Fibroblast of mammary gland (primary cell): ENCODE measurements around the gene LRRK1.

Experiments used
- DNase-seq: peaks from one replicate; pipeline ENCODE4 v3.0.0-alpha.2; 2010; ENCODE audit warnings: low read depth
- H3K4me3 ChIP-seq: 2 replicates; pipeline ENCODE4 v1.5.1; 2011; ENCODE audit warnings: low read depth, mild to moderate bottlenecking, low read length, moderate library complexity; ENCODE audit not compliant: control insufficient read depth
- TF ChIP-seq, protein P1 (sequence below): conservative IDR thresholded peaks from 2 replicates; pipeline ENCODE4 v1.5.1; 2011; ENCODE audit warnings: low read depth, low read length, inconsistent platforms; ENCODE audit not compliant: control insufficient read depth, insufficient read depth

Gene LRRK1

GRCh38 chr15:101114166-101114565 is 195.0 kb downstream of the LRRK1 start:
- H3K4me3 ChIP-seq = no peak overlapping the region
- TF ChIP-seq, protein P1, sequence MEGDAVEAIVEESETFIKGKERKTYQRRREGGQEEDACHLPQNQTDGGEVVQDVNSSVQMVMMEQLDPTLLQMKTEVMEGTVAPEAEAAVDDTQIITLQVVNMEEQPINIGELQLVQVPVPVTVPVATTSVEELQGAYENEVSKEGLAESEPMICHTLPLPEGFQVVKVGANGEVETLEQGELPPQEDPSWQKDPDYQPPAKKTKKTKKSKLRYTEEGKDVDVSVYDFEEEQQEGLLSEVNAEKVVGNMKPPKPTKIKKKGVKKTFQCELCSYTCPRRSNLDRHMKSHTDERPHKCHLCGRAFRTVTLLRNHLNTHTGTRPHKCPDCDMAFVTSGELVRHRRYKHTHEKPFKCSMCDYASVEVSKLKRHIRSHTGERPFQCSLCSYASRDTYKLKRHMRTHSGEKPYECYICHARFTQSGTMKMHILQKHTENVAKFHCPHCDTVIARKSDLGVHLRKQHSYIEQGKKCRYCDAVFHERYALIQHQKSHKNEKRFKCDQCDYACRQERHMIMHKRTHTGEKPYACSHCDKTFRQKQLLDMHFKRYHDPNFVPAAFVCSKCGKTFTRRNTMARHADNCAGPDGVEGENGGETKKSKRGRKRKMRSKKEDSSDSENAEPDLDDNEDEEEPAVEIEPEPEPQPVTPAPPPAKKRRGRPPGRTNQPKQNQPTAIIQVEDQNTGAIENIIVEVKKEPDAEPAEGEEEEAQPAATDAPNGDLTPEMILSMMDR = no peak
- DNase-seq = no peak

DNA sequence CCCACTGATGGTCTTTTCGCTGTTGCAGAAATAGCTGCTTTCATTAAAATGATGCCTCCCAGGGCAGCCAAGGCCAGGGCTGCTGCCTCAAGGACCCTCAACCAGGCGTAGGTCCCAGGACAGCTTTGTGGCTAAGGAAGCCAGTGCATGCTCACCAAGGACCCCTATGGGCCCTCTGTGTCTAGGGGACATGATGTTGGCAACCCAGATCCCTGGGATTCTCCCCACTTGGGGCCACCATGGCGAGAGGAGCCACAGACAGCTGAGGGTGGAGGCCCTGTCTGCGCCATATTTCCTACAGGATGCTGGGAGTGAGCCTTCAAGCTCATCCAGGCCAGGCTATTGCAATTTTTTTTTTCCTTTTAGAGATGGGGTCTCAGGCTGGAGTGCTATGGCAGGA is 195.5 kb downstream of the LRRK1 start:
- TF ChIP-seq, protein P1 = no peak
- DNase-seq = no peak
- no peak overlapping the region for H3K4me3 ChIP-seq

- DNase-seq = peak; percentile 21
- TF ChIP-seq, protein P1 = no peak
Observed at GRCh38 chr15:101115393-101115785, 196.2 kb downstream of the LRRK1 start.

DNA sequence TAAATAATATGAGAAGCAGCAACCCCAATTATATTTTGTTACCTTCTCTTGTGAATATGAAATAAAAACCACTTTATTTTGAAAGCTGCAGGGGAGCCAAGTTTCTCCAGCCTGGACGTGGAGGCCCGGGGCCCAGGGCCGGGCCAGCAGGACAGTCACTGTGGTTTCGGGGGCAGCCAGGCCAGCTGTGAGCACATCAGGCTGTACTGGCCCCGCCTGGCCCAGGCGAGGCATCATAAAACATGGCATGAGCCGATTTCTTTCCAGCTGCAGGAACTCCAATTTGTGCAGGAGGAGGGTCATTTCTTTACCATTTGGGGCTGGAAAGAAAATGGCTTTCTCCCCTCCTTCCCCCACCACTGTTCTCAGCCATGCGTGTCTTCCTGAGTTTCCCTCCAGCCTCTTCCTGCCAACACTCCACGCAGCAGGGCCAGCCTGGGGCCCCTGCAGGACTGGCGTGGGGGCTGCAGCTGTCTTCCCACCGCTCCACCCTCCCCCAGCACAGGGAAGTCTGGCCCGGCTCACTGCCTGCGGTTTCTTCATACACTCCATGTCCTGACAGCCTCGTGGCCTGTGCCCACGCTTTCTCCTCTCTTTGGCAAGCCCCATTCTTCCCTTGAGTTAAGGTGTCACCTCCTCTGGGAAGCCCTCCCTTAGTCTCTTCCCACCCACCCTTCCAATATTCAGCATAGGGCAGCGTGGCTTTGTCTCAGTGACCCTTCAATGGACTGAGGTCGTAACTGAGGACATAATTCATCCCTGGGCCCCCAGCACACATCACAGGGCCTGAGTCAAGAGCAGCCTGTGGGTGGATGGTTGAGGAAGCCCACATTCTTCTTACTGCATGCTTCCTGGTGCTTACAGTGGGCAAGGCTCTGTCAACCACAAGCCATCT is 196.9 kb downstream of the LRRK1 start:
- DNase-seq = peak; percentile 90
- TF ChIP-seq, protein P1 = no peak

More at GRCh38 chr15:101115393-101115785, 196.2 kb downstream of the LRRK1 start:
- H3K4me3 ChIP-seq = no peak overlapping the region

DNA sequence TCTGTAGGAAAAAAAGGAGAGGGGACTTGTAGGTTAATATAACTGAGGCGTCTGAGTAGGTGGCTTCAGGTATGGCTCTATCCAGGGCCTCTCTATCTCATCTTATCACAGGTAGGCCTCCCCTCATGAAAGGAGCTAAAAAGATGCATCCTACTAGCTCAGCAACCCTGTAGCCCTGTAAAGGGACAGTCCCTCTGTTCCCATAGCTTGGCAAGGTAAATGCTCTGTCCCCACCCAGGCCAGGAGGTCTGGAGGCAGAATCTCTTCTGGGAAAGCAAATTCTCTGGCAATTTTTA is 197.5 kb downstream of the LRRK1 start:
- no peak for DNase-seq
- TF ChIP-seq, protein P1 = no peak
- no peak overlapping the region for H3K4me3 ChIP-seq

More for the DNA sequence above, 196.9 kb downstream of the LRRK1 start:
- H3K4me3 ChIP-seq = no peak overlapping the region

GRCh38 chr15:101118116-101118515 is 199.0 kb downstream of the LRRK1 start:
- TF ChIP-seq, protein P1 = no peak
- DNase-seq = no peak
- no peak overlapping the region for H3K4me3 ChIP-seq
